Body of pancreas (tissue), 4 donors: ENCODE results near the gene KRTAP10-1.

ENCODE experiments used
- POLR2A ChIP-seq, 3 donors: fragments of 450-650 bp; IDR thresholded peaks; one replicate each; pipeline ENCODE4 v1.6.1; 2016; ENCODE audit warnings: antibody characterized with exemption in 3 of 3, mild to moderate bottlenecking in 2 of 3
- TF ChIP-seq, protein P1 (sequence below), 7 experiments: fragments of 450-650 bp in 4 of 7; fragments of 200-600 bp in 3 of 7; sonication (generic) in 3 of 7; IDR thresholded peaks; one replicate each; pipeline ENCODE4 v1.5.1; 2016 to 2019; ENCODE audit warnings: antibody characterized with exemption in 7 of 7

DNA sequence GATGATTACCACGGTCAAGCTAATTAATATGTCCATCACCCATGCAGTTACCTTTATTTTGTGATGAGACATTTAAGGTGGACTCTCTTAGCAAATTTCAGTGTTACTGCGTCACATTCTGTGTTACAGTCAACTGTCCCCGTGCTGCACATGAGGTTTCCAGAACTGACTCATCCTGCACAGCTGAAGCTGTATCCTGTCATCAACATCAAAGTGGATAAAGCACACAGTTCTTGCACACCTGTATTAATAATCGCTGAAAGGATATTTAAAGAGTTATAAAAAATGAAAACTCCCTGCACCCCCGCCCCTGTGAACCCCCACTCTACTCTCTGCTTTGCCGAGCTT is 43.8 kb upstream of the KRTAP10-1 start:
- TF ChIP-seq, protein P1, sequence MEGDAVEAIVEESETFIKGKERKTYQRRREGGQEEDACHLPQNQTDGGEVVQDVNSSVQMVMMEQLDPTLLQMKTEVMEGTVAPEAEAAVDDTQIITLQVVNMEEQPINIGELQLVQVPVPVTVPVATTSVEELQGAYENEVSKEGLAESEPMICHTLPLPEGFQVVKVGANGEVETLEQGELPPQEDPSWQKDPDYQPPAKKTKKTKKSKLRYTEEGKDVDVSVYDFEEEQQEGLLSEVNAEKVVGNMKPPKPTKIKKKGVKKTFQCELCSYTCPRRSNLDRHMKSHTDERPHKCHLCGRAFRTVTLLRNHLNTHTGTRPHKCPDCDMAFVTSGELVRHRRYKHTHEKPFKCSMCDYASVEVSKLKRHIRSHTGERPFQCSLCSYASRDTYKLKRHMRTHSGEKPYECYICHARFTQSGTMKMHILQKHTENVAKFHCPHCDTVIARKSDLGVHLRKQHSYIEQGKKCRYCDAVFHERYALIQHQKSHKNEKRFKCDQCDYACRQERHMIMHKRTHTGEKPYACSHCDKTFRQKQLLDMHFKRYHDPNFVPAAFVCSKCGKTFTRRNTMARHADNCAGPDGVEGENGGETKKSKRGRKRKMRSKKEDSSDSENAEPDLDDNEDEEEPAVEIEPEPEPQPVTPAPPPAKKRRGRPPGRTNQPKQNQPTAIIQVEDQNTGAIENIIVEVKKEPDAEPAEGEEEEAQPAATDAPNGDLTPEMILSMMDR (IDR thresholded peaks at IDR 0.05), result no peak
- no peak for TF ChIP-seq POLR2A (IDR thresholded peaks at IDR 0.05)
